ENCODE measurements around the gene GPR137B.

- no peak for TF ChIP-seq ZNF274 (IDR thresholded peaks at IDR 0.05; ENCODE audit: low read depth, low read length)
- TF ChIP-seq YY1 (IDR thresholded peaks at IDR 0.05; ENCODE audit: insufficient read depth, insufficient read length): no peak
- TF ChIP-seq SUZ12 (IDR thresholded peaks at IDR 0.05; ENCODE audit: extremely low read depth, insufficient read depth, insufficient read length): no peak
Observed at GRCh38 chr1:236156512-236157208, 14.3 kb downstream of the GPR137B start.
